Measurements from ENCODE around the gene RAPGEF6. TPM values are rescaled to one million over a fixed set of nuclear protein-coding genes. Genes with fewer than 3 reads are reported as not detected.

Gene RAPGEF6
- total RNA-seq, 1 experiment from 2014 or later, result 9.7 TPM

DNA sequence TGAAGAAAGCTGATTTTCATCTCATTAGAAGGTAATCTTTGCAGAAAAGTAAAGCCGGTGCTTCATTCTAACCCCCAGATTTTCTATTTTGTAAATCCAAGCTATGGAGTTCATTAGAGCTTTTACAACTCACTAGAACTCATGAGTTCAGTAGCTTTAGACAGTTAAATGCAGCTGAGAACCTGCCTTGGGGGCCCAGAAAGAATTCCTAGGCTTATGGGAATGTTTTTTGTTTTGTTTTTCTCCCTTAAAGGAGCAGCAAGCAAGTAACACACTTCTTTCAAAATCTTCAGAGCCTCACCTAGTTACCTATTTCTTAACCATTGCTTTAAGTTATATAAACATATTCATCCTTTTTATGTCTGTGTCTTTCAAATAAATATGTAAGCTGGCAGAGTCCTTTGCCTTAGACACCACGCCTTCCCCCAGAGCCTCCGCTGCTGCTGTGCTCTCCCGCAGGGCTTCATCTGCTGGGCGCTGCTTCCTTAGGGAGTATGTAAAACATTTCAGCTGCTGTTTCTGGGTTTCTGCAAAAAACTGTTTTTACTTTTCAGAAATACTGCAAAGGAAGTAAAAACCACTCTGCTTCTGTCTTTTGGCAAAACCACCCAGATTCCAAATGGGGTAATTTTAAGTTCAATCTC lies 238.3 kb downstream of the RAPGEF6 start:
- H2AFZ ChIP-seq (ENCODE audit: low read length), result no peak overlapping the region
- H3F3A ChIP-seq (ENCODE audit: low read length, unreplicated experiment), result no peaks in the 10 kb centered on the region
- TF ChIP-seq EZH2 (IDR thresholded peaks at IDR 0.05; ENCODE audit: low read length, unreplicated experiment), result no peak
- no peak for TF ChIP-seq EZH2phosphoT487 (IDR thresholded peaks at IDR 0.05; ENCODE audit: borderline replicate concordance, low read length)
- TF ChIP-seq, protein P1, sequence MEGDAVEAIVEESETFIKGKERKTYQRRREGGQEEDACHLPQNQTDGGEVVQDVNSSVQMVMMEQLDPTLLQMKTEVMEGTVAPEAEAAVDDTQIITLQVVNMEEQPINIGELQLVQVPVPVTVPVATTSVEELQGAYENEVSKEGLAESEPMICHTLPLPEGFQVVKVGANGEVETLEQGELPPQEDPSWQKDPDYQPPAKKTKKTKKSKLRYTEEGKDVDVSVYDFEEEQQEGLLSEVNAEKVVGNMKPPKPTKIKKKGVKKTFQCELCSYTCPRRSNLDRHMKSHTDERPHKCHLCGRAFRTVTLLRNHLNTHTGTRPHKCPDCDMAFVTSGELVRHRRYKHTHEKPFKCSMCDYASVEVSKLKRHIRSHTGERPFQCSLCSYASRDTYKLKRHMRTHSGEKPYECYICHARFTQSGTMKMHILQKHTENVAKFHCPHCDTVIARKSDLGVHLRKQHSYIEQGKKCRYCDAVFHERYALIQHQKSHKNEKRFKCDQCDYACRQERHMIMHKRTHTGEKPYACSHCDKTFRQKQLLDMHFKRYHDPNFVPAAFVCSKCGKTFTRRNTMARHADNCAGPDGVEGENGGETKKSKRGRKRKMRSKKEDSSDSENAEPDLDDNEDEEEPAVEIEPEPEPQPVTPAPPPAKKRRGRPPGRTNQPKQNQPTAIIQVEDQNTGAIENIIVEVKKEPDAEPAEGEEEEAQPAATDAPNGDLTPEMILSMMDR (conservative IDR thresholded peaks at IDR 0.05; ENCODE audit: low read depth, low read length), result no peak
- CTCF ChIA-PET, result no interaction called here
- H3K4me3 ChIP-seq (ENCODE audit: low read length), result no peak overlapping the region
- ATAC-seq, result no peak
- H3K4me2 ChIP-seq (ENCODE audit: low read length), result no peak overlapping the region
- H3K27me3 ChIP-seq (ENCODE audit: low read length), result no peaks in the 10 kb centered on the region
- H3K9me2 ChIP-seq (replicated peaks; ENCODE audit: low read length), result no peaks in the 10 kb centered on the region
- no peaks in the 10 kb centered on the region for H4K20me1 ChIP-seq (ENCODE audit: low read length)
- H3K9me3 ChIP-seq (ENCODE audit: low read length), result no peaks in the 10 kb centered on the region
- H3K9ac ChIP-seq (ENCODE audit: low read length), result no peak overlapping the region
- peaks cover 9% of the 10 kb centered on the region; the same call in 1 of the 2 replicates for H3K36me3 ChIP-seq (ENCODE audit: low read depth, low read length)
- intact Hi-C loops (cut with micrococcal nuclease), result no loop called here
- H3K27ac ChIP-seq (ENCODE audit: low read length), result no peak overlapping the region
- no TSS peak for BruUV-seq (replicated peaks)
- no peak for DNase-seq
- H3K4me1 ChIP-seq (ENCODE audit: insufficient read depth, low read length), result no peaks in the 10 kb centered on the region
- no peaks in the 10 kb centered on the region for H3K79me2 ChIP-seq (ENCODE audit: low read length)
- POLR2A ChIA-PET (ENCODE audit: unreplicated experiment), result no interaction called here

DNA sequence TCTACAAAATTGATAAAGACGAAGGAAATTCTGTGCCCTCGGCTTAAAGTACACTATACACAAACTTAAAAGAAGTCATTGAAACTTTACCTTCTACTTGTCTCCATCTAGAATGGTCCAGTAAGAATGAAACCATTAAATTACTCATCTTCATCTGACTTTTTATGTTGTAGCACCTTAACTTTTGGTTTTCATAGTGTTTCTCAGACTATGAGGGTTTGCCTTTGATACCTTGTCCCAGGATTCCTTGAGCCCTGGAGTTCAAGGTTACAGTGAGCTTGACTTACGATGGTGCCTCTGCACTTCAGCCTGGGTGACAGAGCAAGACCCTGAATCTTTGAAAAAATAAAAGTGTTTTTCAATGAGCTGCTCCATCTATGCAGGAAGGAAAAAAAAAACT lies 239.0 kb downstream of the RAPGEF6 start:
- Histone ChIP-seq H3K9me3 (ENCODE audit: low read length) (no peaks in the 10 kb centered on the region), H3K27ac (ENCODE audit: low read length) (no peak overlapping the region), H3K9me2 (replicated peaks; ENCODE audit: low read length) (no peaks in the 10 kb centered on the region), H3K4me2 (ENCODE audit: low read length) (no peak overlapping the region), H3K79me2 (ENCODE audit: low read length) (no peaks in the 10 kb centered on the region), H3K4me3 (ENCODE audit: low read length) (no peak overlapping the region), H3F3A (ENCODE audit: low read length, unreplicated experiment) (no peaks in the 10 kb centered on the region), H3K36me3 (ENCODE audit: low read depth, low read length) (peaks cover 9% of the 10 kb centered on the region; the same call in 1 of the 2 replicates), H3K4me1 (ENCODE audit: insufficient read depth, low read length) (no peaks in the 10 kb centered on the region), H3K9ac (ENCODE audit: low read length) (no peak overlapping the region), H2AFZ (ENCODE audit: low read length) (no peak overlapping the region), H4K20me1 (ENCODE audit: low read length) (no peaks in the 10 kb centered on the region), H3K27me3 (ENCODE audit: low read length) (no peaks in the 10 kb centered on the region)
- TF ChIP-seq EZH2phosphoT487 (IDR thresholded peaks at IDR 0.05; ENCODE audit: borderline replicate concordance, low read length) (no peak), EZH2 (IDR thresholded peaks at IDR 0.05; ENCODE audit: low read length, unreplicated experiment) (no peak)
- TF ChIP-seq, protein P1 (conservative IDR thresholded peaks at IDR 0.05; ENCODE audit: low read depth, low read length), result no peak
- intact Hi-C loops (cut with micrococcal nuclease), result no loop called here
- no TSS peak for BruUV-seq (replicated peaks)
- ChIA-PET CTCF (no interaction called here), POLR2A (ENCODE audit: unreplicated experiment) (no interaction called here)
- ATAC-seq, result no peak
- DNase-seq, result no peak

DNA sequence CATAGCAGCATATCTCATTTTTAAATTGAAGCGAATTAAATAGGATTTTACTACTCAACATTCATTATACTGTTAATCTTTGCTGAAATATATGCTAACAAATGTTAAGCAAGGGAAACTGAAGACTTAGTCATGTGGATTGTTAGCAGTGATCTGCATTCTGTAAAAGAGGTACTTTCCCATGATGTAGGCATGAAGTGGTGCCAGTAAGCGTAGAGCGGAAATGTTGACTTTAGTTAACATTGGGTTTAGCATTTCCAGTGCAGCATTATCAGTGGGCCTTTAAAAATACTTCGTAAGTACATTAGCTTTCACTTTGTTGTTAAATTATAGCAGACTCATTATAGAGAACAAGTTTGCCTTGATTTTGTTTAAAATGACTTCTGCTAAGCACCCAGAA lies 240.9 kb downstream of the RAPGEF6 start:
- intact Hi-C loops (cut with micrococcal nuclease), result no loop called here
- no peak overlapping the region for H3K4me3 ChIP-seq (ENCODE audit: low read length)
- no peaks in the 10 kb centered on the region for H3K27me3 ChIP-seq (ENCODE audit: low read length)
- peaks cover 9% of the 10 kb centered on the region; the same call in 1 of the 2 replicates for H3K36me3 ChIP-seq (ENCODE audit: low read depth, low read length)
- DNase-seq, result no peak
- no TSS peak for BruUV-seq (replicated peaks)
- ChIA-PET POLR2A (ENCODE audit: unreplicated experiment) (no interaction called here), CTCF (no interaction called here)
- H3K9me2 ChIP-seq (replicated peaks; ENCODE audit: low read length), result no peaks in the 10 kb centered on the region
- no peak overlapping the region for H3K4me2 ChIP-seq (ENCODE audit: low read length)
- TF ChIP-seq EZH2 (IDR thresholded peaks at IDR 0.05; ENCODE audit: low read length, unreplicated experiment) (no peak), EZH2phosphoT487 (IDR thresholded peaks at IDR 0.05; ENCODE audit: borderline replicate concordance, low read length) (no peak)
- TF ChIP-seq, protein P1 (conservative IDR thresholded peaks at IDR 0.05; ENCODE audit: low read depth, low read length), result no peak
- no peaks in the 10 kb centered on the region for H3K4me1 ChIP-seq (ENCODE audit: insufficient read depth, low read length)
- no peaks in the 10 kb centered on the region for H3K9me3 ChIP-seq (ENCODE audit: low read length)
- H2AFZ ChIP-seq (ENCODE audit: low read length), result no peak overlapping the region
- ATAC-seq, result no peak
- H4K20me1 ChIP-seq (ENCODE audit: low read length), result no peaks in the 10 kb centered on the region
- H3K9ac ChIP-seq (ENCODE audit: low read length), result no peak overlapping the region
- no peaks in the 10 kb centered on the region for H3K79me2 ChIP-seq (ENCODE audit: low read length)
- no peaks in the 10 kb centered on the region for H3F3A ChIP-seq (ENCODE audit: low read length, unreplicated experiment)
- H3K27ac ChIP-seq (ENCODE audit: low read length), result no peak overlapping the region
